Thoracic aorta (tissue), 2 donors: ENCODE measurements around the gene RSAD1. TPM values are rescaled to one million over a fixed set of nuclear protein-coding genes. Genes with fewer than 3 reads are reported as not detected.
"Not testable (repeated sequence)": the region's sequence is repeated elsewhere in the genome, so short reads cannot be mapped to it uniquely, and the experiment has no call there.

Experiments used
- ATAC-seq: fragments of 150-250 bp; one replicate; pipeline ENCODE4 v1.8.0; 2017; ENCODE audit warnings: low read depth; ENCODE audit not compliant: insufficient number of reproducible peaks, low FRiP score
- DNase-seq: peaks from one replicate; pipeline ENCODE4 v3.0.0-alpha.2; 2020; ENCODE audit warnings: low spot score
- H3K27ac ChIP-seq, 2 donors: fragments of 200-600 bp; sonication (generic); 1 replicate in 1 of 2; 2 replicates in 1 of 2; pipeline ENCODE4 v1.5.1; 2016; ENCODE audit warnings: mild to moderate bottlenecking in 2 of 2, moderate library complexity in 2 of 2
- H3K27me3 ChIP-seq: fragments of 200-600 bp; sonication (generic); replicated peaks from 2 replicates; pipeline ENCODE4 v1.6.0; 2016; ENCODE audit warnings: mild to moderate bottlenecking; ENCODE audit not compliant: insufficient read depth
- H3K36me3 ChIP-seq: fragments of 200-600 bp; sonication (generic); one replicate; pipeline ENCODE4 v1.5.1; 2016
- H3K4me1 ChIP-seq, 2 donors: fragments of 200-600 bp; sonication (generic); 1 replicate in 1 of 2; 2 replicates in 1 of 2; pipeline versions ENCODE4 v1.5.1 to v1.6.0; 2016; ENCODE audit warnings: low read depth in 2 of 2, mild to moderate bottlenecking in 1 of 2; ENCODE audit not compliant: control insufficient read depth in 1 of 2
- H3K4me3 ChIP-seq: fragments of 200-600 bp; sonication (generic); 2 replicates; pipeline ENCODE4 v1.5.1; 2016; ENCODE audit warnings: mild to moderate bottlenecking
- H3K9me3 ChIP-seq: fragments of 200-600 bp; sonication (generic); 2 replicates; pipeline ENCODE4 v1.5.1; 2016
- total RNA-seq, 2 donors: library from RNA; depleted of rRNA; stranded (reverse); fragments of >200 nt; gene quantifications; one replicate each; pipeline versions ENCODE4 v1.1.0 to v1.2.3, GENCODE V29; 2016
- TF ChIP-seq, protein P1 (sequence below): fragments of 200-600 bp; sonication (generic); IDR thresholded peaks from one replicate; pipeline ENCODE4 v1.5.1; 2019; ENCODE audit warnings: antibody characterized with exemption

RSAD1 gene
- total RNA-seq, 2 donors from 2014 or later = 21.4 to 35.3 TPM

- H3K27ac ChIP-seq = no peak overlapping the region
- TF ChIP-seq, protein P1, sequence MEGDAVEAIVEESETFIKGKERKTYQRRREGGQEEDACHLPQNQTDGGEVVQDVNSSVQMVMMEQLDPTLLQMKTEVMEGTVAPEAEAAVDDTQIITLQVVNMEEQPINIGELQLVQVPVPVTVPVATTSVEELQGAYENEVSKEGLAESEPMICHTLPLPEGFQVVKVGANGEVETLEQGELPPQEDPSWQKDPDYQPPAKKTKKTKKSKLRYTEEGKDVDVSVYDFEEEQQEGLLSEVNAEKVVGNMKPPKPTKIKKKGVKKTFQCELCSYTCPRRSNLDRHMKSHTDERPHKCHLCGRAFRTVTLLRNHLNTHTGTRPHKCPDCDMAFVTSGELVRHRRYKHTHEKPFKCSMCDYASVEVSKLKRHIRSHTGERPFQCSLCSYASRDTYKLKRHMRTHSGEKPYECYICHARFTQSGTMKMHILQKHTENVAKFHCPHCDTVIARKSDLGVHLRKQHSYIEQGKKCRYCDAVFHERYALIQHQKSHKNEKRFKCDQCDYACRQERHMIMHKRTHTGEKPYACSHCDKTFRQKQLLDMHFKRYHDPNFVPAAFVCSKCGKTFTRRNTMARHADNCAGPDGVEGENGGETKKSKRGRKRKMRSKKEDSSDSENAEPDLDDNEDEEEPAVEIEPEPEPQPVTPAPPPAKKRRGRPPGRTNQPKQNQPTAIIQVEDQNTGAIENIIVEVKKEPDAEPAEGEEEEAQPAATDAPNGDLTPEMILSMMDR = no peak
These were observed 4.8 kb upstream of the RSAD1 start for GRCh38 chr17:50473901-50474300.

GRCh38 chr17:50474523-50474922 is 4.1 kb upstream of the RSAD1 start:
- Histone ChIP-seq H3K27ac (no peak overlapping the region), H3K9me3 (no peaks in the 10 kb centered on the region), H3K4me1 (peaks cover 7 to 10% of the 10 kb centered on the region in 2 donors), H3K36me3 (no peaks in the 10 kb centered on the region), H3K4me3 (no peak overlapping the region), H3K27me3 (no peaks in the 10 kb centered on the region)
- ATAC-seq (no peak), DNase-seq (no peak)
- TF ChIP-seq, protein P1 = no peak

More at GRCh38 chr17:50473901-50474300, 4.8 kb upstream of the RSAD1 start:
- H3K9me3 ChIP-seq = no peaks in the 10 kb centered on the region
- peaks cover 11 to 12% of the 10 kb centered on the region in 2 donors for H3K4me1 ChIP-seq
- ATAC-seq (no peak), DNase-seq (no peak)
- H3K27me3 ChIP-seq = no peaks in the 10 kb centered on the region
- no peak overlapping the region for H3K4me3 ChIP-seq
- no peaks in the 10 kb centered on the region for H3K36me3 ChIP-seq

DNA sequence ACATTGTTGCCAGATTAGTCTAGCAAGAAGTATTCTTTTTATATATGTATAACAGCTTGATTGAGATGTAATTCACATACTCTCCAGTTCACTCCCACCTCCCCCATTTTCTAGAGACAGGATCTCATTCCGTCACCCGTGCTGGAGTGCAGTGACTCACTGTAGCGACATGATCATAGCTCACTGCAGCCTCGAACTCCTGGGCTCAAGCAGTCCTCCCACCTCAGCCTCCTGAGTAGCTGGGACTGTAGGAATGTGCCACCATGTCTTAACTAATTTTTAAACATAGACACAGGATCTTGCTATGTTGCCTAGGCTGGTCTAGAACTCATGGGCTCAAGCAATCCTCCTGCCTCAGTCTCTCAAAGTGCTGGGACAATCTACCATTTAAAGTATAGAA is 3.3 kb upstream of the RSAD1 start:
- no peak overlapping the region for H3K27ac ChIP-seq
- no peak overlapping the region for H3K4me3 ChIP-seq
- no peaks in the 10 kb centered on the region for H3K27me3 ChIP-seq
- DNase-seq (no peak), ATAC-seq (no peak)
- H3K36me3 ChIP-seq = no peaks in the 10 kb centered on the region
- TF ChIP-seq, protein P1 = no peak
- H3K9me3 ChIP-seq = no peaks in the 10 kb centered on the region
- H3K4me1 ChIP-seq = peaks cover 14 to 18% of the 10 kb centered on the region in 2 donors

DNA sequence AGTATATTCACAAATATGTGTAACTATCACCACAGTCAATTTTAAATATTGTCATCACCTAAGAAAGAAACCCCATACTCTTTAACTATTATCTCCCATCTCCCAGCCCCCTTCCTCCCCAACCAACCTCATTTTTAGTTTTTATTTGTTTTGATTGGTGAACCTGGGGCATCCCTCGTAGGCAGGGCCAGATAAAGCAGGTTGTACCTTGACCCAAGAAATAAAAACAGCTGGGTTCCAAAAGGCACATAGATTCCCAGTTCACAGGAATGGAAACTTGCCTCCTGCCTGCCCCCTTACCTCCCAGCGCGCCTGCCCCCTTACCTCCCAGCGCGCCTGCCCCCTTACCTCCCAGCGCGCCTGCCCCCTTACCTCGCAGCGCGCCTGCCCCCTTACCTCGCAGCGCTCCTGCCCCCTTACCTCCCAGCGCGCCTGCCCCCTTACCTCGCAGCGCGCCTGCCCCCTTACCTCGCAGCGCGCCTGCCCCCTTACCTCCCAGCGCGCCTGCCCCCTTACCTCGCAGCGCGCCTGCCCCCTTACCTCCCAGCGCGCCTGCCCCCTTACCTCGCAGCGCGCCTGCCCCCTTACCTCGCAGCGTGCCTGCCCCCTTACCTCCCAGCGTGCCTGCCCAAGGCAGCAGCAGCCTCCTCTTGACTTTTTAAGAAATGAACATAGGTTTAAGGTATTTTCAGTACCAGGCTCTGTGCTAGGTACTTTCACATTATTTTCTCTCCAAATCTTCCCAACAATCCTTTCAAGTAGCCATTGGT is 2.7 kb upstream of the RSAD1 start:
- not testable (repeated sequence) for H3K27ac ChIP-seq, H3K4me3 ChIP-seq, H3K36me3 ChIP-seq, H3K27me3 ChIP-seq, H3K9me3 ChIP-seq, ATAC-seq, DNase-seq
- peaks cover 14 to 21% of the 10 kb centered on the region in 2 donors for H3K4me1 ChIP-seq

DNA sequence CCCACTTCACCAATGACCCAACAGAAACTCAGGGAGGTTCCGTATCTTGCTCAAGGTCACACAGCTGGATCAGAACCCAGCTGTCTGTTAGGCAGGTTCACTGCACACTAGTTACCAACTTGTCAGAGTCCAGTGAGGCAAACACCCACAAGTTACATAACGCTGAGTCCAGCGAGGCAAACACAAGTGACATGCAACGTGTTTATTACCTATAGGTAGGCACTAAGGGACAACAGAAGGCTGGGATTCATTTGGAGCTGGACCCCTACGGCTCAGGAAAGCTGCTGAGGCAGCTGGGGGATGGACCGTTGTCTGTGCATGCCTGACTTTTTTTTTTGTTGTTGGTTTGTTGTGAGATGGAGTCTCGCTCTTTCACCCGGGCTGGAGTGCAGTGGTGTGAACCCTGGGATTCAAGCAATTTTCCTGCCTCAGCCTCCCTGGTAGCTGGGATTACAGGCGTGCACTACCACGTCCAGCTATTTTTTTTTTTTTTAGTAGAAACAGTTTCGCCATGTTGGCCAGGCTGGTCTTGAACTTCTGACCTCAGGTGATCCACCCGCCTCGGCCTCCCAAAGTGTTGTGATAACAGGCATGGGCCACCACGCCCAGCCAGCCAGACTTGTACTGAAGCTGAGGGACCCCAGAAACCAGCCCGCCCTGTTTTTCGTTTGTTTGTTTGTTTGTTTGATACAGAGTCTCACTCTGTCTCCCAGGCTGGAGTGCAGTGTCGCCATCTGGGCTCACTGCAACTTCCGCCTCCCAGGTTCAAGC is 1.9 kb upstream of the RSAD1 start:
- Histone ChIP-seq H3K27ac (no peak overlapping the region), H3K4me3 (no peak overlapping the region), H3K36me3 (no peaks in the 10 kb centered on the region), H3K27me3 (no peaks in the 10 kb centered on the region), H3K4me1 (peaks cover 14 to 21% of the 10 kb centered on the region in 2 donors), H3K9me3 (no peaks in the 10 kb centered on the region)
- TF ChIP-seq, protein P1 = no peak
- ATAC-seq (no peak), DNase-seq (no peak)
